OCI-LY7 (cell line): ENCODE results near the gene HEATR3.

Experiments
- EZH2phosphoT487 ChIP-seq: fragments of 200-600 bp; sonication (generic); IDR thresholded peaks from 2 replicates; pipeline ENCODE4 v1.6.1; 2018; ENCODE audit warnings: low read depth, borderline replicate concordance, mild to moderate bottlenecking, mixed run types, antibody characterized with exemption, low read length, moderate library complexity, mixed read lengths
- TF ChIP-seq, protein P1 (sequence below): fragments of 200-600 bp; sonication (generic); conservative IDR thresholded peaks from 2 replicates; pipeline ENCODE4 v1.5.1; 2014; ENCODE audit warnings: mild to moderate bottlenecking, antibody characterized with exemption, low read length, moderate library complexity, mixed read lengths

DNA sequence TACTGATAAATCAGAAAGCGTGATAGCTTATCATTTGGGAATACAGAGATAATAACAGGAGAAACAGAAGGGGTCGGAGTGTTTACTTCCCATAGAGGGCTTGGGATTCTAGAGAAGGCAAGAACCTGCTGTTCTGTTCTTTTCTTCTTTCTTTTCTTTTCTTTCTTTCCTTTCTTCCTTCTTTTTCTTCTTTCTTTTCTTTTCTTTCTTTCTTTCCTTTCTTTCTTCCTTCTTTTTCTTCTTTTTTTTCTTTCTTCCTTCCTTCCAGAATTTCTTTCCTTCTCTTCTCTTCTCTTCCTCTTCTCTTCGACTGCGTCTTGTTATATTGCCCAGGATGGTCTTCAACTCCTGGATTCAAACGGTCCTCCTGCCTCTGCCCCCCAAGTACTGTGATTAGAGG lies 22.4 kb upstream of the HEATR3 start:
- TF ChIP-seq, protein P1, sequence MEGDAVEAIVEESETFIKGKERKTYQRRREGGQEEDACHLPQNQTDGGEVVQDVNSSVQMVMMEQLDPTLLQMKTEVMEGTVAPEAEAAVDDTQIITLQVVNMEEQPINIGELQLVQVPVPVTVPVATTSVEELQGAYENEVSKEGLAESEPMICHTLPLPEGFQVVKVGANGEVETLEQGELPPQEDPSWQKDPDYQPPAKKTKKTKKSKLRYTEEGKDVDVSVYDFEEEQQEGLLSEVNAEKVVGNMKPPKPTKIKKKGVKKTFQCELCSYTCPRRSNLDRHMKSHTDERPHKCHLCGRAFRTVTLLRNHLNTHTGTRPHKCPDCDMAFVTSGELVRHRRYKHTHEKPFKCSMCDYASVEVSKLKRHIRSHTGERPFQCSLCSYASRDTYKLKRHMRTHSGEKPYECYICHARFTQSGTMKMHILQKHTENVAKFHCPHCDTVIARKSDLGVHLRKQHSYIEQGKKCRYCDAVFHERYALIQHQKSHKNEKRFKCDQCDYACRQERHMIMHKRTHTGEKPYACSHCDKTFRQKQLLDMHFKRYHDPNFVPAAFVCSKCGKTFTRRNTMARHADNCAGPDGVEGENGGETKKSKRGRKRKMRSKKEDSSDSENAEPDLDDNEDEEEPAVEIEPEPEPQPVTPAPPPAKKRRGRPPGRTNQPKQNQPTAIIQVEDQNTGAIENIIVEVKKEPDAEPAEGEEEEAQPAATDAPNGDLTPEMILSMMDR, result no peak
- no peak for TF ChIP-seq EZH2phosphoT487
